Measurements from ENCODE around the gene CEP19. TPM values are rescaled to one million over a fixed set of nuclear protein-coding genes. Genes with fewer than 3 reads are reported as not detected.

Gene CEP19
- total and polyA plus RNA-seq, 2 of the 8 experiments (the other 6 are each of a cell fraction or from before 2014, with no cell fraction given), result 0.95 to 1.6 TPM

DNA sequence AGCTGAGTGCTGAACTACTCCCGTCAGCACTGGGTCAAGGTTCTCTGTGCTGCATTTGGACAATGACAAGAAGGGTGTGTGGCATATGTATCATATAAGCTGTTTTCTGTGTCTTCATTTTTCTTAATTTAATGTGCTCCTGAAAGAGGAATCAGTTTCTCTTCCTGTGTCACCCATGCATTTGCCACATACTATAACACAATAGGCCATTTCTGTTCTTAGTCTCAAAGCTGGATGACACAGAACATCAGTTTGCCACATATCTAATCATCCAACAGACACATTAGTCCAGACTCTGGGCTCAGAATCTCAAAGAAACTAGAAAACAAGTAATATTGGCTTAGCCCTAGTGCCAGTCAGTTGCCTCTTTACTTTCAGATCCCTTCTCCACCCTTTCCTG, 34.1 kb downstream of the CEP19 start (continued):
- TF ChIP-seq, protein P1, sequence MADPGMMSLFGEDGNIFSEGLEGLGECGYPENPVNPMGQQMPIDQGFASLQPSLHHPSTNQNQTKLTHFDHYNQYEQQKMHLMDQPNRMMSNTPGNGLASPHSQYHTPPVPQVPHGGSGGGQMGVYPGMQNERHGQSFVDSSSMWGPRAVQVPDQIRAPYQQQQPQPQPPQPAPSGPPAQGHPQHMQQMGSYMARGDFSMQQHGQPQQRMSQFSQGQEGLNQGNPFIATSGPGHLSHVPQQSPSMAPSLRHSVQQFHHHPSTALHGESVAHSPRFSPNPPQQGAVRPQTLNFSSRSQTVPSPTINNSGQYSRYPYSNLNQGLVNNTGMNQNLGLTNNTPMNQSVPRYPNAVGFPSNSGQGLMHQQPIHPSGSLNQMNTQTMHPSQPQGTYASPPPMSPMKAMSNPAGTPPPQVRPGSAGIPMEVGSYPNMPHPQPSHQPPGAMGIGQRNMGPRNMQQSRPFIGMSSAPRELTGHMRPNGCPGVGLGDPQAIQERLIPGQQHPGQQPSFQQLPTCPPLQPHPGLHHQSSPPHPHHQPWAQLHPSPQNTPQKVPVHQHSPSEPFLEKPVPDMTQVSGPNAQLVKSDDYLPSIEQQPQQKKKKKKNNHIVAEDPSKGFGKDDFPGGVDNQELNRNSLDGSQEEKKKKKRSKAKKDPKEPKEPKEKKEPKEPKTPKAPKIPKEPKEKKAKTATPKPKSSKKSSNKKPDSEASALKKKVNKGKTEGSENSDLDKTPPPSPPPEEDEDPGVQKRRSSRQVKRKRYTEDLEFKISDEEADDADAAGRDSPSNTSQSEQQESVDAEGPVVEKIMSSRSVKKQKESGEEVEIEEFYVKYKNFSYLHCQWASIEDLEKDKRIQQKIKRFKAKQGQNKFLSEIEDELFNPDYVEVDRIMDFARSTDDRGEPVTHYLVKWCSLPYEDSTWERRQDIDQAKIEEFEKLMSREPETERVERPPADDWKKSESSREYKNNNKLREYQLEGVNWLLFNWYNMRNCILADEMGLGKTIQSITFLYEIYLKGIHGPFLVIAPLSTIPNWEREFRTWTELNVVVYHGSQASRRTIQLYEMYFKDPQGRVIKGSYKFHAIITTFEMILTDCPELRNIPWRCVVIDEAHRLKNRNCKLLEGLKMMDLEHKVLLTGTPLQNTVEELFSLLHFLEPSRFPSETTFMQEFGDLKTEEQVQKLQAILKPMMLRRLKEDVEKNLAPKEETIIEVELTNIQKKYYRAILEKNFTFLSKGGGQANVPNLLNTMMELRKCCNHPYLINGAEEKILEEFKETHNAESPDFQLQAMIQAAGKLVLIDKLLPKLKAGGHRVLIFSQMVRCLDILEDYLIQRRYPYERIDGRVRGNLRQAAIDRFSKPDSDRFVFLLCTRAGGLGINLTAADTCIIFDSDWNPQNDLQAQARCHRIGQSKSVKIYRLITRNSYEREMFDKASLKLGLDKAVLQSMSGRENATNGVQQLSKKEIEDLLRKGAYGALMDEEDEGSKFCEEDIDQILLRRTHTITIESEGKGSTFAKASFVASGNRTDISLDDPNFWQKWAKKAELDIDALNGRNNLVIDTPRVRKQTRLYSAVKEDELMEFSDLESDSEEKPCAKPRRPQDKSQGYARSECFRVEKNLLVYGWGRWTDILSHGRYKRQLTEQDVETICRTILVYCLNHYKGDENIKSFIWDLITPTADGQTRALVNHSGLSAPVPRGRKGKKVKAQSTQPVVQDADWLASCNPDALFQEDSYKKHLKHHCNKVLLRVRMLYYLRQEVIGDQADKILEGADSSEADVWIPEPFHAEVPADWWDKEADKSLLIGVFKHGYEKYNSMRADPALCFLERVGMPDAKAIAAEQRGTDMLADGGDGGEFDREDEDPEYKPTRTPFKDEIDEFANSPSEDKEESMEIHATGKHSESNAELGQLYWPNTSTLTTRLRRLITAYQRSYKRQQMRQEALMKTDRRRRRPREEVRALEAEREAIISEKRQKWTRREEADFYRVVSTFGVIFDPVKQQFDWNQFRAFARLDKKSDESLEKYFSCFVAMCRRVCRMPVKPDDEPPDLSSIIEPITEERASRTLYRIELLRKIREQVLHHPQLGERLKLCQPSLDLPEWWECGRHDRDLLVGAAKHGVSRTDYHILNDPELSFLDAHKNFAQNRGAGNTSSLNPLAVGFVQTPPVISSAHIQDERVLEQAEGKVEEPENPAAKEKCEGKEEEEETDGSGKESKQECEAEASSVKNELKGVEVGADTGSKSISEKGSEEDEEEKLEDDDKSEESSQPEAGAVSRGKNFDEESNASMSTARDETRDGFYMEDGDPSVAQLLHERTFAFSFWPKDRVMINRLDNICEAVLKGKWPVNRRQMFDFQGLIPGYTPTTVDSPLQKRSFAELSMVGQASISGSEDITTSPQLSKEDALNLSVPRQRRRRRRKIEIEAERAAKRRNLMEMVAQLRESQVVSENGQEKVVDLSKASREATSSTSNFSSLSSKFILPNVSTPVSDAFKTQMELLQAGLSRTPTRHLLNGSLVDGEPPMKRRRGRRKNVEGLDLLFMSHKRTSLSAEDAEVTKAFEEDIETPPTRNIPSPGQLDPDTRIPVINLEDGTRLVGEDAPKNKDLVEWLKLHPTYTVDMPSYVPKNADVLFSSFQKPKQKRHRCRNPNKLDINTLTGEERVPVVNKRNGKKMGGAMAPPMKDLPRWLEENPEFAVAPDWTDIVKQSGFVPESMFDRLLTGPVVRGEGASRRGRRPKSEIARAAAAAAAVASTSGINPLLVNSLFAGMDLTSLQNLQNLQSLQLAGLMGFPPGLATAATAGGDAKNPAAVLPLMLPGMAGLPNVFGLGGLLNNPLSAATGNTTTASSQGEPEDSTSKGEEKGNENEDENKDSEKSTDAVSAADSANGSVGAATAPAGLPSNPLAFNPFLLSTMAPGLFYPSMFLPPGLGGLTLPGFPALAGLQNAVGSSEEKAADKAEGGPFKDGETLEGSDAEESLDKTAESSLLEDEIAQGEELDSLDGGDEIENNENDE (IDR thresholded peaks at IDR 0.05; ENCODE audit: insufficient replicate concordance, low read length), result no peak
- TF ChIP-seq RXRA (IDR thresholded peaks at IDR 0.05; ENCODE audit: insufficient read depth, low read depth, low read length), result no peak
- no peak for TF ChIP-seq EP300 (IDR thresholded peaks at IDR 0.05; ENCODE audit: borderline replicate concordance in 1 of 2, low read depth in 2 of 2, low read length in 2 of 2)
- TF ChIP-seq POU5F1 (IDR thresholded peaks at IDR 0.05; ENCODE audit: low read depth, low read length), result no peak
- TF ChIP-seq BCL11A (IDR thresholded peaks at IDR 0.05; ENCODE audit: low read depth in 2 of 2, low read length in 2 of 2), result no peak
- TF ChIP-seq RBBP5 (IDR thresholded peaks at IDR 0.05; ENCODE audit: borderline replicate concordance, low read depth, low read length), result no peak
- no peak for TF ChIP-seq JUN (IDR thresholded peaks at IDR 0.05; ENCODE audit: low read depth, low read length)
- no peak for TF ChIP-seq SIN3A (conservative IDR thresholded peaks at IDR 0.05 in 1 of 2, IDR thresholded peaks at IDR 0.05 in 1 of 2; ENCODE audit: low read depth in 1 of 2, low read length in 2 of 2)
- no peak for TF ChIP-seq CBX8 (IDR thresholded peaks at IDR 0.05; ENCODE audit: borderline replicate concordance, low read depth, low read length)
- TF ChIP-seq CTBP2 (IDR thresholded peaks at IDR 0.05; ENCODE audit: borderline replicate concordance, insufficient read depth, insufficient read length, low read length), result no peak
- TF ChIP-seq SRF (IDR thresholded peaks at IDR 0.05; ENCODE audit: low read depth, low read length), result no peak
